ENCODE measurements around the gene RTN1.

GRCh38 chr14:59705245-59705644 lies 165.3 kb downstream of the RTN1 start:
- TF ChIP-seq ZNF114 (CRISPR knock-in tag; IDR thresholded peaks at IDR 0.05) (no peak), CTCF (conservative IDR thresholded peaks at IDR 0.05; ENCODE audit: low read depth in 2 of 2) (no peak), EZH2 (IDR thresholded peaks at IDR 0.05; ENCODE audit: low read depth, unreplicated experiment) (no peak), JUNB (IDR thresholded peaks at IDR 0.05; ENCODE audit: unreplicated experiment) (no peak), POLR2AphosphoS5 (IDR thresholded peaks at IDR 0.05; ENCODE audit: low read depth) (no peak), REST (IDR thresholded peaks at IDR 0.05; ENCODE audit: unreplicated experiment) (no peak), CREB1 (CRISPR knock-in tag; IDR thresholded peaks at IDR 0.05; ENCODE audit: low read depth) (no peak), NANOG (IDR thresholded peaks at IDR 0.05; ENCODE audit: borderline replicate concordance) (no peak)
